ENCODE measurements around the gene SIL1.

Gene SIL1

DNA sequence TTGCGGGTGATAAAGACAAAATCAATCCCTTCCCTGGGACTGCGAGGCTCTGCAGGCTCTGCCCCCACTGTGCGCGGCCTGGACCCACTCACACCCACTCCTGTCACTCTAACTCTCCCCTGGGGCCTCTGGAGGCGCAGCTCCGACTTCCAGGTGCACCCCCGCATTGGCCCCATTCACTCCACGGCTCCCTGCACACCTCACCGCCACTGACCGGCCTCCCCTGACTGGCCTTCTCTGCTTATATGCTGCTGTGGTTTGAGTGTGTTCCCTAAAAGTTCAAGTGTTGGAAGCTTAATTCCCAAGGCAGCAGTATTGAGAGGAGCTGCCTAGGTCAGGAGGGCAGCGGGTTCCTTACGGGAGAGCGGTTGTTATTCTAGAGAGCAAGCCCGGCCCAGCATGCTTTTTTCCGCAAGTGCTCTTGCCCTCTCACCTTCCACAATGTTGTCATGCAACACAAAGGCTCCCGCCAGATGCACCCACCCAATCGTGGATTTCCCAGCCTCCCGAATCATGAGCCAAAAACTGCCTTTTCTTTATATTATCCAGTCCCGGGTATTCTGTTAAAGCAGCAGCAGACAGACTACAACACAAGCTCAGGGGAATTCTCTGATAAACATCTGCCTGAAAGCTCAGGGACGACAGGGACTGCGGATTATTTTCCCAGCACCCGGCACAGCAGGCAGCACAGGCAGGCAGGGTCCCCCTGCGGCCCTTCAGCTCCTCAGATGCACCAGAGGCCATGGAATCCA, 249.5 kb downstream of the SIL1 start:
- in situ Hi-C loops (cut with MboI; ENCODE audit: low sequenced_read_pairs), result no loop called here

DNA sequence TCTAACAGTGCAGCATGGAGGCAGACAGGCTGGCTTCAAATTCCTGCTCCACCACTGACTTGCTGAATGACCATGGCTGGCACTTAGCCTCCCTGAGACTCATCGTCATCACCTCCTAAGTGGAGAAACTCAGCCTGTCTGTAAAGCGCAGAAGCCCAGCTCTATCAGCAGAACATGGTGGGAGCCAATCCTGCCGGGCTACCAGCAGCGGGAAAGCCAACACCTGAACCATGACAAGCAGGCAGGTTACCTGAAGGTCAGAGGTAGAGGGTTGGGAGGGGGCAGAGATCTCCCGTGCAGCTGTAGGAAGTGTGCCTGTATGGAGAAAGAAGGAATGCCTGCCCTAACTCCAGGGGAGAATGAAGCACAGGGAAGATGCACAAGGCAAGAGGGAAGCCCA, 250.4 kb downstream of the SIL1 start:
- in situ Hi-C loops (cut with MboI; ENCODE audit: low sequenced_read_pairs), result no loop called here

DNA sequence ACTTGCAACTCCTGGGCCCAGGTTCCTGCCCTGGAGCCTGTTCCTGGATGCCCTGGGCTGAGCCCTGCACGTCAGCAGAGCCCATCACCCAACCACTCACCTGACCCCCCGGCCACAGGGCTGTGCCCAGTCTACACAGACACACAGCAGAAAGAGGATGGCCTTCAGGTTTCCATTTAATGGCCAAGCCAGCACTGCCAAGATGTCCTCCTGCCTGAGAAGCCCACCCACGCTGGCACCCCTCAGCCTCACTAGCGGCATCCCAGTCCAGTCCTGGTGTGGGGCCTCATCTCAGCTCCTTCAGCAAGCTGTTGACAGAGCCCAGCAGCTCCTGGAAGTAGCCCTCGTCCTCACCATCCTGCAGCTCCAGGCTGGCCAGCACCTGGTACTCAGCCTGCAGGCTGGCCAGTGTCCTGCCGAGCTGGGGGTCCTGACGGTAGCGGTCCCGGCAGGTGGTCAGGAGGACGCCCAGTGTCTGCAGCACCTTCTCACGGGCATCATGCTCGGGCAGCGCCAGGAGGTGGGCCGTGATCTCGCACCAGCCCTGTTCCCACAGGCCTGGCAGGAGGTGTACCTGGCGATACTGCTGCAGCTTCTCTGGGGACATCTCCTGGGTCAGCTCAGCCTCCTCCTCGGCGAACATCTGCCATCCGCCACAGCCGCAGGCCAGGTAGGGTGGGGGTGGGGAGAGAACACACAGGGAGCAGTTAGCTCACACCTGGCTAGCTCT, 251.2 kb downstream of the SIL1 start:
- in situ Hi-C loops (cut with MboI; ENCODE audit: low sequenced_read_pairs), result no loop called here

DNA sequence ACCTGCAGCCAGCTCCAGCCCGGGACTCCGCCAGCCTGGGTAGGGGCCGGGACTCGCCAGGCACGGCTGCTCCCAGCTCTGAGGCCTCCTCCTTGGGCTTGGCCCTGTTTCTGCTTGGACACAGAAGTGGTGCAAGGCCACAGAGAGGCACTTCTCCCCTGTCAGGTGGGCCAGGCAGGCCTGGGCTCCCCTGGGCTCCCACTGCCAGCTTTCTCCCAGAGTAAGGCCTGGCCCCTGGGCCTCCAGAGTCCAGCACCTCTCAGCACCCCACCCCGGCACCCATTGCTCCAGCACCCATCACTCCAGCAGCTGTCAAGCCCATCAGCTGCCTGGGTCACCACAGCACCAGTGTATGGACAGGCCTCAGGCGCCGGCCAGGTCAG, 251.9 kb downstream of the SIL1 start:
- in situ Hi-C loops (cut with MboI; ENCODE audit: low sequenced_read_pairs), result no loop called here

DNA sequence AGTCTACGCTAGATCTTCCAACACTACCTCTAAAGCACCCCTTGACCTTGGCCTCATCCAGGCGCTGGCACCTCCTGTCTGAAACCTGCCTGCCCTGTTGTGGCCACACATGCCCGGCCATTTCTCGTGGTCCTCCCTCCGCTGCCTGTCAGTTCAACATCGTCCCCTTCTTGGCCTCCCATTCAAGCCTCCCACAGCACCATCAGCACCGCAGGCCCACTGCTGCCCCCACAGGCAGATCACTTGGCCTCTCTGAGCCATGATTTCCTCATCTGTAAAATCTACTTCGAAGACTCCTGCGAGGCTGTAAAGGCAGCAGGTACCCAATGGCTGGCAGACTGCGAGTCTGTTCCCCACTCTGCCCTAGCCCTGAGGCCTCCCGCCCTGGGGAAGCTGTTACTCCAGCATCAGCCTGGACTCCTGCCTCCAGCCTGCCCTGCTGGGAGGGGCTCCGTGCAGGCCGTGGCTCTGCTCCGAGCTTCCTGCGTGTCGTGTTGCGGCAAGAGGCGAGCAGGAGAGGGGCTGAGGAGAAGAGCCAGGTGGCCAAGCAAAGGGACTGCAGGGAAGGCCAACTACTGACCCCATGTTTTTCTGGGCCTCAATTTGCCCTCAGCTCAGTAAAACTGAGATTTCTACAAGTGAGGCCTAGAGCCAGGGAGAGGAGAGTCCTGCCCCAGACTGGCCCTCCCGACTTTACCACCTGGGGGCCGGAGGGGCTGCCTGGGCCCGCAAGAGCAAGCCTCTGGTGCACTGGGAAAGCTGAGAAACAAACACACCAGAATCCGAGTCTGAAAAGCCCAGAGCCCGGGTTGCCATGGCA, 252.5 kb downstream of the SIL1 start:
- in situ Hi-C loops (cut with MboI; ENCODE audit: low sequenced_read_pairs), result no loop called here

DNA sequence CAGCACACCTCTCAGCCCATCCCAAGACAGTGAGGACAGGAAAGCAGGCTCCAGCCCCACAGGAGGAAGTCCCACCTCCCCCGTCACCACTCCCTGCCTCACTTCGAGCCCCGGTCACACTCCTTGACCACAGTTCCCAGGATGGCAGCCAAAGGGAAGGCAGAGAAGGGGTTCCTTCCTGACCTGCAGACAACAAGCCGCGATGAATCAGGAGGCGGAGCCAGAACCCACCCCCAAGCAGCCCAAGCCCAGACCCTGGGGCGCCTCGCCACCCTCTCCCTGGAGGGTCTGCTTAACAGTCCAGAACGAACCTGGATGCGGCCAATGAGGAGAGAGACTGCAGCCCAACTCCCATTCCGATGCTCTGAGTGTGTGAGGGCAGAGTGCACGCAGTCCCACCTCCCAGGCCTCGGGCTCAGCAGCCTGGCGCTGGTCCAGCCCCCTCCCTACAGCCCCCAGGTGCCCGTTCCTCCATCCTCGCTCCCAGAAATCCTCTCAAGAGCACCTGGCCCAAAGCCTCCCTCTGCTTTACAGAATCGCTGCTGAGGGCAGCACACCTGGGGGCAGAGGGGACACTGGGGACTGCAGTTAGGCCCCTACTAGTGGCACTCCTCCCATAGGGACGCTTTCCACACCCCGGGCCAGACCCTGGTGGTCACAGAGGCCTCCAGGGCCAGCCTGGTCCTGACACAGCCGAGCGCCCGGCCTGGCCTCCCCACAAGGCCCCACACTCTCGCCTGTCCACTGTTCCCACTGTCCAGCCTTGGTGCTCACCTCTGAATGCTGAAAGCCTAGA, 253.4 kb downstream of the SIL1 start:
- in situ Hi-C loops (cut with MboI; ENCODE audit: low sequenced_read_pairs), result no loop called here

DNA sequence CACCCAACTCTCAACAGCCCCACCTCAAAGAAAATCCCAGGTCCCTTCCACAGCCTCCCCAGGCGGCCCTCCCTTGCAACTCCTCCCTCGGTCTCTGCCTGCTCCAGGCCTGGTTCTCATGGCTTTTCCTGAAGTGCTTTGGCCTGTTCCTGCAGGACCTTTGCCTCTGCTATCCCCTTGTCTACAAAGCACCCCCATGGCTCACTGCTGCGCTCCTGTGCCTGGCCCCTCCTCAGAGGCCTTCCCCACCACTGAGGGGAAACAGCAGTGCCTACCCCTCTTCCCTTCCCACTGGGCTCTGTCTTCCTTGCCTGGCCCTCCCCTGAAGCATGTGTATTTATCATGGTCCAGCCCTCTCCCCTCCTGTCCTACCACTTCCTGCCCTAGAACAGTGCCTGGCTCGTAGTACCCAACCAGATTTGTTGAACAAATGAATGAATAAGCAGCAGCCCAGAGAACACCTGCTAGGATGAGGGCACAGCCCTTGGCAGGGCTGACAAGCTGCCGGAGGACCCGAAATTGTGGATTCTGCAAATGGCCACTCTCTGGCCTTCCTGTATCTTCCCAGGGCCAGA, 254.5 kb downstream of the SIL1 start:
- in situ Hi-C loops (cut with MboI; ENCODE audit: low sequenced_read_pairs), result no loop called here

DNA sequence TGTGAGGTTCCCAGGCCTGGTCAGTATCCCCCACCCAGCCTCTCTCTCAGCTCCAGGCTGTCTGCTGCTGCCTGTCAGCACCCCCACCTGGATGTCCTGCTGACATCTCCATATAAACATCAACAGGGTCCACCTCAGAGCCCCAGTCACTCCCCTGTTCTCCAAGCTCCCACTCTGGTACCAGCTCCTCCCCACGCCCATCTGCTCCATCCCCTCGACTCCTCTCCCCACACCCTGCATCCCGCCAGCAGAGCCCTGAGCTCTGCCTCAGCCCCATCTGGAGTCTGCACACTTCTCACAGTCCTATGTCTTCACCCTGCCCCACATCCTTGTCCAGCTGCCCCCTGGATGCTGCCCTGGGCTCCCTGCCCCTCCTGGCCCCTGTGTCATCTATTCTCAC, 255.3 kb downstream of the SIL1 start:
- in situ Hi-C loops (cut with MboI; ENCODE audit: low sequenced_read_pairs), result no loop called here

DNA sequence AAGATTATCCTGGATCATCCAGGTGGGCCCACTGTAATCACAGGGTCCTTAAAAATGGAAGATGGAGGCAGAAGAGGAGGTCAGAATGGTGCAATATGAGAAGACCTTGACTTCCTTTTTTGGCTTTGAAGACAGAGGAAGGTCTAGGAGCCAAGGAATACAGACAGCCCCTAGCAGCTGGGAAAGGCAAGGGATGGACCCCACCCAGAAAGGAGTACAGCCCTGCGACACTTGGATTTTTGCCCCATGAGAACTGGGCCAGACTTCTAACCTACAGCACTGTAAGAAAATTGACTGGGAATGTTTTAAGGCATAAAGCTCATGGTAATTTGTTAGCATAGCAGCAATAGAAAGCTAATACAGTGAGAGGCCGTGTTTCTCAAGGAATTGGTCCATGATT, 256.1 kb downstream of the SIL1 start:
- in situ Hi-C loops (cut with MboI; ENCODE audit: low sequenced_read_pairs), result no loop called here

DNA sequence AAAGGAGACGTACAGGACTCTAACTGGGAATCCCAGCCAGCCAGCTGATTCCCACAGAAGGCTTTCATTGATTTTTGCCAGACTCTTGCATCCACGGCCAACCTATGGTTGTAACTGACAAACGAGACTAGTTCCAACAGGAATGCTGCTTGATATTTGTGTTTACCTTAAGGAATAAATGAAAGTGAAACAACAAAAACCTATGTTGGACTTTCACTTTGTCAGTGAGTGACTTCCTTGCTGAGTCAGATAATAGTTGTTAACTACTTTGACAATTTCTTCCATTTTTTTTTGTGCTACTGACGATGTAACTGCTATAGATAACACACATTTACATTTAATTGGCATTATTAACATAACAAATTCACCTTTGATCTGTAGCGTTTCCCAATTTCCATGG, 259.6 kb downstream of the SIL1 start:
- in situ Hi-C loops (cut with MboI; ENCODE audit: low sequenced_read_pairs), result no loop called here

DNA sequence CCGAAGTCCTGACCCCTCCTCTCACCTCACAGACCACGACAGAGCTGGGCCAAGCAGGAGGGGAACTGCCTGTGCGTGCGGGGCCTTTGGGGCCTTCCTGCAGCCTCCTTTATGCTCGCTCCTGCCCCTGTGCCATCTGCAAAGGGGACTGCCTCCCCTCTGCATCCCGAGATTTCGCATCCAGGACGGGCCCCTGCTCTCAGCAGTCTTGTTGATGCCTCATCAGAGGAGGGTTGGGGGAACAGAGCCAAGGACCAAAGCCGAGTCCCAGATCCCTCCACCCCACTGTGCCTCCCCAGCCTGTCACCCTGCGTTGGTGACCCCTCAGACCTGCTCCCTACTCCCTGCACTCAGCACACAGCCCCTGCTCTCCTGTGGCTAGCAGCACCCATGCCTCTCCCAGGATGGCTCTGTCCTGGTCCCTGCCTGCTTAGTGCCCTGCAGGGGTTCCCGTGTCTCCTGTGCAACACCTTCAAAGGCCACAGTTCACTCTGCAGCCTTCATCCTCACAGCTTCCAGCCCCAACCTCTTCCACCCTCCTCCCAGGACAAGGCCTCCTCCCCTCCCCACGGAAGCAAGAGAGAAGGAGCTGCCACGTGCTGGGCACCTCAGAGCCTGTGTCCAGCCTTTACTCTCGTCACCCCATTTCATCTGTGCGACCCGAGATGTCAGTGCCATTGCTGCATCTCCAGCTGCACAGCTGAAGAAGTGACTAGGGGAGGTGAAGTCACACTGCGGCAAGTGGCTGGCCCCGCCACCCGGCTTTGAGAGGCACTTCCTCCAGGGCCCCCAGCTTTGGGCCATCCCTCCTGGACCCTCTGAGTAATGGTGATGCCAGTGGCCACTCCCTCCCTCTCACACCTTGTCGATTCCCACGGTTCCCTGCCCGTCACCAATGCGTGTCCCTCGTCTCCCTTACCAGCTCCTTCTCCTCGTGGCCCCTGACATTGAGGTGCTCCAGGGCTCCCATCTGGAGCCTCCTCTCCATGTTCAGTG, 260.5 kb downstream of the SIL1 start:
- in situ Hi-C loops (cut with MboI; ENCODE audit: low sequenced_read_pairs), result no loop called here

DNA sequence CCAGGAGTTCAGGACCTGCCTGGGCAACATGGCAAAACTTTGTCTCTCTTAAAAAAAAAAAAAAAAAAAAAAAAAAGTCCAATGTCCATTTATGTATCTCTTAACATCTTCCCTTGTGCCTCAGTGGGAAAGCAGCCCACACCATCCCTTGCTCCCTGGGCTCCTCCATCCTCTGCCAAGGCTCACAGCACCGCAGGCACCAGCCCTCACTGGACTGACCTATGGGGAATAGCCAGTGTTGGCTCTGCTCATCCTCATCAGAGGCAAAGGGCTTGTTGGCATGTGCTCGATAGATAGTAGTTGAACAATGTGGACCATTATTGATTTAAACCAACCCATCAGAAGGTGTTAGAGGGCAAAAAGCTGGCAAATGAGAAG, 261.2 kb downstream of the SIL1 start:
- in situ Hi-C loops (cut with MboI; ENCODE audit: low sequenced_read_pairs), result no loop called here

DNA sequence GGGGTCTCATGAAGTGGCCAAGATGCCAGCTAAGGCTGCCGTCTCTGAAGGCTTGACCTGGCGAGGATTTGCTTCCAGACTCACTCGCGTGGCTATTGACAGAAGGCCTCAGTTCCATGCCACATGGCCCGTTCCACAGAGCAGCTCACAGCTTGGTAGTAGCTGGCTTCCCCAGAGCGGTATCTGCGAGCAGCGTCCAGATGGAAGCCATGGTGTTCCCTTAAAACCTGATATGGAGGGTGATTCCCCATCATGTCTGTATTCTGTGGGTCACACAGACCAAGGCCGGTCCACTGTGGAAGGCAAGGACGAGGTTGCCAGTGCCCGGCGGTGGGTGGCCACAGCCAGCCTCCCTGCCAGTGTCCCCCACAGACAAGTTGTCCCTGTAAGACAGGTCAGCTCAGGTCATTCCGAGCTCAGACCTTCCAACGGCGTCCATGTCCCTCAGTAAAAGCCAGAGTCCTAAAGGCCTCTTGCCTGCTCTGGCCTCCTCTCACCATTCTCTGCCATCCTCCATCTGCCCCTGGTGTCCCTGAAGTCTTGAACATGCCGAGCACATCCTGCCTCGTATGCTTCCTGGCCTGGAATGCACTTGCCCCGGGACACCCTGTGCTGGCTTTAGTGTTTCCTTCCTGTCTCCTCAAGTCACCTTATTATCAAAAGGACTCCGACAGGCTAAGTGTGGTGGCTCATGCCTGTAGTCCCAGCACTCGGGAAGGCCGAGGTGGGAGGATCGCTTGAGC, 261.8 kb downstream of the SIL1 start:
- in situ Hi-C loops (cut with MboI; ENCODE audit: low sequenced_read_pairs), result no loop called here

DNA sequence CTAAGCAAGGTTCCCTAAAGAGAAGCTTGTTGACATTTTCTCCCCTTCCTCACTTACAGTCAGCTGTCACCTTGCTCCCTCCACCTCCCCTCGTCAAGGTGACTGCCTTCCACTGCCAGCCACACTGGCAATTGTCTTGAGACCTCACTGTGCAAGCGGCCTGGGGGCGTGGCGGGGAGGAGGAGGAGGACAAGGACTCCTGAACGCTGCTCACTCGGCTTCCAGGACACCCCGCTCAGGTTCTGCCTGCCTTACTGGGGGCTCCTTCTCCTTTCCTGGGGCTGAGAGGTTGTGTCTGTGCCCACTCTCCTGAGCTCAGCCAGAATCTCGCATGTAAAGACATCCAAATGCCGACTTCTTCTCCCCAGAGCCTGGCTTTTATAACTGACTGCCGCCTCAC, 262.7 kb downstream of the SIL1 start:
- in situ Hi-C loops (cut with MboI; ENCODE audit: low sequenced_read_pairs), result no loop called here

DNA sequence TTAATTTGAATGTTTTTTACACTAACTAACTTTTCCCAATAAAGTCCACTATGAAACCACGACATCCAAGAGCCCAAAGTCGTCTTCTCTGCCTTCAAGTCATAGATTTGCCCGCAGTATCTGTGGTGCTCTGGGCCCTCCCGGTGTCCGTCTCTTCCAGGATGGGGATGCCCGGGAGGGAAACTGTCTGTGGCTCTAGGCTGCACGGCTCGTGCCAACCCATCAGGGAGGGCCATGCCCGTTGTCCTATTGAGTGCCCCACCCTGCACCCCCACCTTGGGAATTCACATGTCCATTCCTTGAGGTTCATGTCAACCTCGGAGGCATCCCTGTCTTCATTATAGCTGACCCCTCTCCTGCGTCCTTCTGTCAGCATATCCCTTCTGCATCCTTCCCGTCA, 263.2 kb downstream of the SIL1 start:
- in situ Hi-C loops (cut with MboI; ENCODE audit: low sequenced_read_pairs), result no loop called here

DNA sequence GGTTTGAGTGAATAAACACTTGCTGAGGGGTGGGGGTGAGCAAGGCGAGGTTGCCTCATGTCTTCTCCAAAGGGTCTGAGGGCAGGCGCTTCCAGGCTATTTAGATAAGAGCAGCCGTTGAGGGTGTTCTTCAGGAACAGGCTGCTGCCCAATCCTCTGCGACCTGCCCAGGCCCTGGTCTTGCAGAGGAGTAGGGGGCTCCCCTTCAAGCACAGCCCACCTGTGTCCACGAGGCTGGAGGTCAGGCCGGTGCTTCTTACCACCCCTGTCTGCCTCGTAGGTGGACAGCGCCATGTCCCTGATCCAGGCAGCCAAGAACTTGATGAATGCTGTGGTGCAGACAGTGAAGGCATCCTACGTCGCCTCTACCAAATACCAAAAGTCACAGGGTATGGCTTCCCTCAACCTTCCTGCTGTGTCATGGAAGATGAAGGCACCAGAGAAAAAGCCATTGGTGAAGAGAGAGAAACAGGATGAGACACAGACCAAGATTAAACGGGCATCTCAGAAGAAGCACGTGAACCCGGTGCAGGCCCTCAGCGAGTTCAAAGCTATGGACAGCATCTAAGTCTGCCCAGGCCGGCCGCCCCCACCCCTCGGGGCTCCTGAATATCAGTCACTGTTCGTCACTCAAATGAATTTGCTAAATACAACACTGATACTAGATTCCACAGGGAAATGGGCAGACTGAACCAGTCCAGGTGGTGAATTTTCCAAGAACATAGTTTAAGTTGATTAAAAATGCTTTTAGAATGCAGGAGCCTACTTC, 264.5 kb downstream of the SIL1 start:
- in situ Hi-C loops (cut with MboI; ENCODE audit: low sequenced_read_pairs), result no loop called here

DNA sequence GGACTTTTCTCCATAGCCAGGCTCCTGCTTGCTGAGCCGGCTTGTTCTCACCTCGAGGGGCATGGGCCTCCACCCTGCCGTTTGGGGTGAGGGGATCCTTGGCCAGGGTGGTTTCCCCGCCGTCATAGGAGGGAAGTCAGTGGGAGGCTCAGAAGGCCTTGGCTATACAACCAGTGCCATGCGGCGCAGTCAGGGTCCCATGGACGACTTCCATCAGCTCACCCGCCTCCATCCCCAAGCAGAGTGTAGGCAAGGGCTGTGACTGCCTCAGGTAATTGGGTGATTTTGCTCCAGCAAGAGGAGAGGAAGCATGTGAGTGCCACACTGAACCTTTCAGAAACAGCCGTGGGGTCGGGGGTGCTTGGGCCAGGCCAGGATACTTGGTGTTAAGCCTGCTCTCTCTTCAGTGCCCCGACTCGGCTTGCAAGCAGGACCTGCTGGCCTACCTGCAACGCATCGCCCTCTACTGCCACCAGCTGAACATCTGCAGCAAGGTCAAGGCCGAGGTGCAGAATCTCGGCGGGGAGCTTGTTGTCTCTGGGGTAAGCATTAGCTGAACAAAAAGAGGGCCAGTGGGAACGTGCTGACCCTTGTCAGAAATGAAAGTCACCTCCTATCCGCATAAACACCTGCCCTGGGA, 265.9 kb downstream of the SIL1 start:
- in situ Hi-C loops (cut with MboI; ENCODE audit: low sequenced_read_pairs), result no loop called here
